WTC11 (cell line): ENCODE results near the gene UBE2M. TPM values are rescaled to one million over a fixed set of nuclear protein-coding genes. Genes with fewer than 3 reads are reported as not detected.

Experiments used
- ATAC-seq: fragments of 200-7000 bp; cut with Tn5 transposase; 2 replicates; pipeline ENCODE4 v1.10.0; 2021; ENCODE audit warnings: mild to moderate bottlenecking, moderate library complexity
- CTCF ChIA-PET: fragments of 300-600 bp; sonication (Branson Sonifier 250); formaldehyde crosslinking; loops from one replicate; lab custom pipeline; 2021; ENCODE audit warnings: antibody characterized with exemption; lab: Charles Lee
- POLR2A ChIA-PET: fragments of 350-600 bp; sonication (Branson Sonifier 250); formaldehyde crosslinking; loops from one replicate; lab custom pipeline; 2021; ENCODE audit warnings: antibody characterized with exemption; lab: Charles Lee
- DNase-seq: peaks from one replicate; pipeline ENCODE4 v3.0.0; 2021; ENCODE audit warnings: low spot score
- H3K27ac Mint-ChIP-seq: 2 replicates; pipeline ENCODE4 v1.8.0; 2021; ENCODE audit warnings: mixed read lengths
- H3K27me3 Mint-ChIP-seq: 2 replicates; pipeline ENCODE4 v1.8.0; 2021; ENCODE audit warnings: low read depth, mild to moderate bottlenecking, moderate library complexity, mixed read lengths
- H3K36me3 Mint-ChIP-seq: 2 replicates; pipeline ENCODE4 v1.8.0; 2021; ENCODE audit warnings: mixed read lengths
- H3K4me1 Mint-ChIP-seq: 2 replicates; pipeline ENCODE4 v1.8.0; 2022; ENCODE audit warnings: mixed read lengths
- H3K4me3 Mint-ChIP-seq: 2 replicates; pipeline ENCODE4 v1.8.0; 2021; ENCODE audit warnings: mild to moderate bottlenecking, moderate library complexity, mixed read lengths
- H3K9me3 Mint-ChIP-seq: 2 replicates; pipeline ENCODE4 v1.8.0; 2021; ENCODE audit warnings: mixed read lengths
- EMX1 ChIP-seq: fragments of 250-450 bp; sonication (Bioruptor Pico); IDR thresholded peaks from 2 replicates; pipeline ENCODE4 v1.8.0; 2021; ENCODE audit warnings: mild to moderate bottlenecking
- HMGA2 ChIP-seq: fragments of 250-450 bp; sonication (Bioruptor Pico); IDR thresholded peaks from 2 replicates; pipeline ENCODE4 v1.4.0; 2021; ENCODE audit warnings: mild to moderate bottlenecking, moderate library complexity
- KAT7 ChIP-seq: sonication (generic); formaldehyde crosslinking; IDR thresholded peaks from 2 replicates; pipeline ENCODE4 v1.8.1; 2023; ENCODE audit warnings: missing genetic modification reagents, mild to moderate bottlenecking, borderline replicate concordance
- MXD4 ChIP-seq: fragments of 250-450 bp; sonication (Bioruptor Pico); IDR thresholded peaks from 2 replicates; pipeline ENCODE4 v1.8.0; 2021; ENCODE audit warnings: mild to moderate bottlenecking, moderate library complexity, borderline replicate concordance
- NFATC4 ChIP-seq: fragments of 250-450 bp; sonication (Bioruptor Pico); IDR thresholded peaks from 2 replicates; pipeline ENCODE4 v1.9.0; 2021; ENCODE audit warnings: mild to moderate bottlenecking
- NFE2L1 ChIP-seq: sonication (generic); formaldehyde crosslinking; IDR thresholded peaks from 2 replicates; pipeline ENCODE4 v1.8.1; 2023; ENCODE audit warnings: missing genetic modification reagents
- TEAD1 ChIP-seq: sonication (generic); formaldehyde crosslinking; IDR thresholded peaks from 2 replicates; pipeline ENCODE4 v1.8.0; 2022; ENCODE audit warnings: mild to moderate bottlenecking, missing genetic modification reagents
- ZBTB21 ChIP-seq: sonication (generic); formaldehyde crosslinking; IDR thresholded peaks from 2 replicates; pipeline ENCODE4 v1.8.1; 2023; ENCODE audit warnings: mild to moderate bottlenecking, missing genetic modification reagents, borderline replicate concordance
- ZNF396 ChIP-seq: fragments of 250-450 bp; sonication (Bioruptor Pico); IDR thresholded peaks from 2 replicates; pipeline ENCODE4 v1.8.0; 2021; ENCODE audit warnings: mild to moderate bottlenecking, moderate library complexity, borderline replicate concordance
- total RNA-seq: library from RNA; stranded (reverse); gene quantifications from 3 replicates; pipeline ENCODE4 v1.2.3, GENCODE V29; 2021
- TF ChIP-seq, protein P1 (sequence below): sonication (generic); formaldehyde crosslinking; IDR thresholded peaks from 2 replicates; pipeline ENCODE4 v1.8.1; 2022; ENCODE audit warnings: mild to moderate bottlenecking, moderate library complexity, missing genetic modification reagents
- TF ChIP-seq, protein P2 (sequence below): sonication (generic); formaldehyde crosslinking; IDR thresholded peaks from 2 replicates; pipeline ENCODE4 v1.8.0; 2023; ENCODE audit warnings: mild to moderate bottlenecking, missing genetic modification reagents
- TF ChIP-seq, protein P3 (sequence below): sonication (generic); formaldehyde crosslinking; IDR thresholded peaks from 2 replicates; pipeline ENCODE4 v1.8.0; 2022; ENCODE audit warnings: mild to moderate bottlenecking, missing genetic modification reagents
- TF ChIP-seq, protein P4 (sequence below): sonication (generic); formaldehyde crosslinking; IDR thresholded peaks from 2 replicates; pipeline ENCODE4 v1.8.0; 2023; ENCODE audit warnings: missing genetic modification reagents
- TF ChIP-seq, protein P5 (sequence below): sonication (generic); formaldehyde crosslinking; IDR thresholded peaks from 2 replicates; pipeline ENCODE4 v1.8.1; 2023; ENCODE audit warnings: mild to moderate bottlenecking, moderate library complexity, missing genetic modification reagents
- TF ChIP-seq, protein P6 (sequence below): sonication (generic); formaldehyde crosslinking; conservative IDR thresholded peaks from 2 replicates; pipeline ENCODE4 v1.8.1; 2023; ENCODE audit warnings: mild to moderate bottlenecking, low read depth, missing genetic modification reagents, moderate library complexity

UBE2M gene
- total RNA-seq, 1 experiment from 2014 or later, result 105 TPM

DNA sequence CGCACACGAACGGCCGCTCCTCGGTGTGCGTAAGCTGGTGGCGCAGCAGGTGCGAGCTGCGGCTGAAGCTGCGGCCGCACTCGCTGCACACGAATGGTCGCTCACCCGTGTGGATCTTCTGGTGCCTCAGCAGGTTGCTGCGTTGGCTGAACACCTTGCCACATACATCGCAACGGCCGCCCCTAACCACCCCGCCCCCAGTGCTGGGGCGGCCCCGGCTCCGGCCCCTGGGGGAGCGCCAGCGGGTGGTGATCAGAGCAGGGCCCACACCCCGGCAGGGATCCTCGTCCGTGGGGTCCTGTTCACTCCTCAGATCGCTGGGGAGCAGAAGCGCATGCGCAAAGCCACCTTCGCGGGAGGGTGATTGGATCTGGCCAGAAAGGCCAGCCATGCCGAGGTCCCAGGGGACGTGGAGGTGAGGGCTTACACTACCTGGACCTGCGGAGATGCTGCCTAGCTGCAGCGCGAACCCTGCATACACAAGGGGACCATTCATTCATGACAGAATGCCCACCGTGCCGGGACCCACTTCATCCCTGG, 4.7 kb upstream of the UBE2M start:
- peak; percentile 30 for DNase-seq
- peak overlapping the region; percentile 66 for H3K4me3 Mint-ChIP-seq
- no peak for ATAC-seq
- peaks cover 56% of the 10 kb centered on the region for H3K27me3 Mint-ChIP-seq
- CTCF ChIA-PET, result interaction anchor here (0.8 to 3.6 kb wide), 5 partner anchors 8 to 49 kb away, joined by 3 to 20 read pairs (median 6); partner anchors contain the start of gene ZBTB45
- 0 out of 2 replicates have a peak, but pooled peaks cover 3% of the 10 kb centered on the region for H3K36me3 Mint-ChIP-seq
- H3K9me3 Mint-ChIP-seq, result no peaks in the 10 kb centered on the region
- POLR2A ChIA-PET, result interaction anchor here (0.6 to 2.6 kb wide), 5 partner anchors 9 to 43 kb away, joined by 3 to 14 read pairs (median 4); partner anchors contain the start of genes TRIM28 and ZBTB45
- no peak for TF ChIP-seq EMX1 (CRISPR knock-in tag)
- TF ChIP-seq, protein P1, sequence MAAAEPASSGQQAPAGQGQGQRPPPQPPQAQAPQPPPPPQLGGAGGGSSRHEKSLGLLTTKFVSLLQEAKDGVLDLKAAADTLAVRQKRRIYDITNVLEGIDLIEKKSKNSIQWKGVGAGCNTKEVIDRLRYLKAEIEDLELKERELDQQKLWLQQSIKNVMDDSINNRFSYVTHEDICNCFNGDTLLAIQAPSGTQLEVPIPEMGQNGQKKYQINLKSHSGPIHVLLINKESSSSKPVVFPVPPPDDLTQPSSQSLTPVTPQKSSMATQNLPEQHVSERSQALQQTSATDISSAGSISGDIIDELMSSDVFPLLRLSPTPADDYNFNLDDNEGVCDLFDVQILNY (CRISPR knock-in tag), result peak; percentile 22; the same call in 1 of the 2 replicates
- peaks cover 14% of the 10 kb centered on the region for H3K4me1 Mint-ChIP-seq
- H3K27ac Mint-ChIP-seq, result no peak overlapping the region

DNA sequence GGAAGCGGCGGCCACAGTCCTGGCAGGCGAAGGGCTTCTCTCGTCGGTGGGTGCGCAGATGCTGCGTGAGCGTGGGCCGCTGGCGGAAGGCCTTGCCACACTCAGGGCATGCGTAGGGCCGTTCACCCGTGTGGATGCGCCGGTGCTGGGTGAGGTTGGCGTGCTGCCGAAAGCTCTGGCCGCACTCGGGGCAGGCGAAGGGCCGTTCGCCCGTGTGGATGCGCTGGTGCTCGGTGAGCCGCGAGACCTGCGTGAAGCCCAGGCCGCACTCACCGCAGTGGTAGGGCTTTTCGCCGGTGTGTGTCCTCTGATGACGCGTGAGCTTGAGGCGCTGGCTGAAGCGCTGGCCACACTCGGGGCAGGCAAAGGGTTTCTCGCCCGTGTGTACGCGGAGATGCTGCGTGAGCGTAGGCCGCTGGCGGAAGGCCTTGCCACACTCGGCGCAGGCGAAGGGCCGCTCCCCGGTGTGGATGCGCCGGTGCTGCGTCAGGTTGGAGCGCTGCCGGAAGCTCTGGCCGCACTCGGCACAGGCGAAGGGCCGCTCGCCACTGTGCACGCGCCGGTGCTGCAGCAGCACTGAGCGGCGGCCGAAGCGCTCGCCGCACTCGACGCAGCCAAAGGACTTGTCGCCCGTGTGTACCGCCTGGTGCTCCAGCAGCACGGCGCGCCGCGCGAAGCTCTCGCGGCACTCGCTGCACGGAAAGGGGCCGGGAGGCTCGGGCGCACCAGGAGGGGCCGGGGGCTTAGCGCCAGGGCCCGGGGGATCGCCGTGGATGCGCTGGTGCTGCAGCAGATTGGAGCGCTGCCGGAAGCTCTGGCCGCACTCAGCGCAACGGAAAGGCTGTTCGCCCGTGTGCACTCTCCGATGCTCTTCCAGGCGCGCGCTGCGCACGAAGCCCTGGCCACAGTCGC, 4.0 kb upstream of the UBE2M start:
- peaks cover 19% of the 10 kb centered on the region for H3K4me1 Mint-ChIP-seq
- ATAC-seq (peak; percentile 2; the same call in 1 of the 2 replicates), DNase-seq (peak; percentile 56)
- H3K9me3 Mint-ChIP-seq, result no peaks in the 10 kb centered on the region
- H3K27me3 Mint-ChIP-seq, result peaks cover 56% of the 10 kb centered on the region
- CTCF ChIA-PET, result interaction anchor here (0.8 to 3.6 kb wide), 5 partner anchors 8 to 49 kb away, joined by 3 to 20 read pairs (median 6); partner anchors contain the start of gene ZBTB45
- no peak overlapping the region for H3K27ac Mint-ChIP-seq
- no peaks in the 10 kb centered on the region for H3K36me3 Mint-ChIP-seq
- peak overlapping the region; percentile 66 for H3K4me3 Mint-ChIP-seq
- POLR2A ChIA-PET, result interaction anchor here (0.6 to 2.6 kb wide), 9 partner anchors 9 to 43 kb away, joined by 3 to 14 read pairs (median 4); partner anchors contain the start of genes MZF1, TRIM28 and ZBTB45
- TF ChIP-seq, protein P2, sequence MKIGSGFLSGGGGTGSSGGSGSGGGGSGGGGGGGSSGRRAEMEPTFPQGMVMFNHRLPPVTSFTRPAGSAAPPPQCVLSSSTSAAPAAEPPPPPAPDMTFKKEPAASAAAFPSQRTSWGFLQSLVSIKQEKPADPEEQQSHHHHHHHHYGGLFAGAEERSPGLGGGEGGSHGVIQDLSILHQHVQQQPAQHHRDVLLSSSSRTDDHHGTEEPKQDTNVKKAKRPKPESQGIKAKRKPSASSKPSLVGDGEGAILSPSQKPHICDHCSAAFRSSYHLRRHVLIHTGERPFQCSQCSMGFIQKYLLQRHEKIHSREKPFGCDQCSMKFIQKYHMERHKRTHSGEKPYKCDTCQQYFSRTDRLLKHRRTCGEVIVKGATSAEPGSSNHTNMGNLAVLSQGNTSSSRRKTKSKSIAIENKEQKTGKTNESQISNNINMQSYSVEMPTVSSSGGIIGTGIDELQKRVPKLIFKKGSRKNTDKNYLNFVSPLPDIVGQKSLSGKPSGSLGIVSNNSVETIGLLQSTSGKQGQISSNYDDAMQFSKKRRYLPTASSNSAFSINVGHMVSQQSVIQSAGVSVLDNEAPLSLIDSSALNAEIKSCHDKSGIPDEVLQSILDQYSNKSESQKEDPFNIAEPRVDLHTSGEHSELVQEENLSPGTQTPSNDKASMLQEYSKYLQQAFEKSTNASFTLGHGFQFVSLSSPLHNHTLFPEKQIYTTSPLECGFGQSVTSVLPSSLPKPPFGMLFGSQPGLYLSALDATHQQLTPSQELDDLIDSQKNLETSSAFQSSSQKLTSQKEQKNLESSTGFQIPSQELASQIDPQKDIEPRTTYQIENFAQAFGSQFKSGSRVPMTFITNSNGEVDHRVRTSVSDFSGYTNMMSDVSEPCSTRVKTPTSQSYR (CRISPR knock-in tag), result no peak
- TF ChIP-seq ZNF396 (CRISPR knock-in tag) (no peak), HMGA2 (CRISPR knock-in tag) (no peak), ZBTB21 (CRISPR knock-in tag) (no peak), TEAD1 (CRISPR knock-in tag) (0 out of 2 replicates have a peak, but pooled peaks have one; percentile 56), NFE2L1 (CRISPR knock-in tag) (no peak), NFATC4 (CRISPR knock-in tag) (no peak), KAT7 (CRISPR knock-in tag) (0 out of 2 replicates have a peak, but pooled peaks have one; percentile 36), MXD4 (CRISPR knock-in tag) (no peak)
- TF ChIP-seq, protein P3, sequence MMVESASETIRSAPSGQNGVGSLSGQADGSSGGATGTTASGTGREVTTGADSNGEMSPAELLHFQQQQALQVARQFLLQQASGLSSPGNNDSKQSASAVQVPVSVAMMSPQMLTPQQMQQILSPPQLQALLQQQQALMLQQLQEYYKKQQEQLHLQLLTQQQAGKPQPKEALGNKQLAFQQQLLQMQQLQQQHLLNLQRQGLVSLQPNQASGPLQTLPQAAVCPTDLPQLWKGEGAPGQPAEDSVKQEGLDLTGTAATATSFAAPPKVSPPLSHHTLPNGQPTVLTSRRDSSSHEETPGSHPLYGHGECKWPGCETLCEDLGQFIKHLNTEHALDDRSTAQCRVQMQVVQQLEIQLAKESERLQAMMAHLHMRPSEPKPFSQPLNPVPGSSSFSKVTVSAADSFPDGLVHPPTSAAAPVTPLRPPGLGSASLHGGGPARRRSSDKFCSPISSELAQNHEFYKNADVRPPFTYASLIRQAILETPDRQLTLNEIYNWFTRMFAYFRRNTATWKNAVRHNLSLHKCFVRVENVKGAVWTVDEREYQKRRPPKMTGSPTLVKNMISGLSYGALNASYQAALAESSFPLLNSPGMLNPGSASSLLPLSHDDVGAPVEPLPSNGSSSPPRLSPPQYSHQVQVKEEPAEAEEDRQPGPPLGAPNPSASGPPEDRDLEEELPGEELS (CRISPR knock-in tag), result peak; percentile 13; the same call in 1 of the 2 replicates
- TF ChIP-seq, protein P4, sequence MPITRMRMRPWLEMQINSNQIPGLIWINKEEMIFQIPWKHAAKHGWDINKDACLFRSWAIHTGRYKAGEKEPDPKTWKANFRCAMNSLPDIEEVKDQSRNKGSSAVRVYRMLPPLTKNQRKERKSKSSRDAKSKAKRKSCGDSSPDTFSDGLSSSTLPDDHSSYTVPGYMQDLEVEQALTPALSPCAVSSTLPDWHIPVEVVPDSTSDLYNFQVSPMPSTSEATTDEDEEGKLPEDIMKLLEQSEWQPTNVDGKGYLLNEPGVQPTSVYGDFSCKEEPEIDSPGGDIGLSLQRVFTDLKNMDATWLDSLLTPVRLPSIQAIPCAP (CRISPR knock-in tag), result peak; percentile 36; the same call in 1 of the 2 replicates
- TF ChIP-seq, protein P5, sequence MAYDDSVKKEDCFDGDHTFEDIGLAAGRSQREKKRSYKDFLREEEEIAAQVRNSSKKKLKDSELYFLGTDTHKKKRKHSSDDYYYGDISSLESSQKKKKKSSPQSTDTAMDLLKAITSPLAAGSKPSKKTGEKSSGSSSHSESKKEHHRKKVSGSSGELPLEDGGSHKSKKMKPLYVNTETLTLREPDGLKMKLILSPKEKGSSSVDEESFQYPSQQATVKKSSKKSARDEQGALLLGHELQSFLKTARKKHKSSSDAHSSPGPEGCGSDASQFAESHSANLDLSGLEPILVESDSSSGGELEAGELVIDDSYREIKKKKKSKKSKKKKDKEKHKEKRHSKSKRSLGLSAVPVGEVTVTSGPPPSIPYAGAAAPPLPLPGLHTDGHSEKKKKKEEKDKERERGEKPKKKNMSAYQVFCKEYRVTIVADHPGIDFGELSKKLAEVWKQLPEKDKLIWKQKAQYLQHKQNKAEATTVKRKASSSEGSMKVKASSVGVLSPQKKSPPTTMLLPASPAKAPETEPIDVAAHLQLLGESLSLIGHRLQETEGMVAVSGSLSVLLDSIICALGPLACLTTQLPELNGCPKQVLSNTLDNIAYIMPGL, result peak; percentile 24; the same call in 1 of the 2 replicates
- TF ChIP-seq, protein P6, sequence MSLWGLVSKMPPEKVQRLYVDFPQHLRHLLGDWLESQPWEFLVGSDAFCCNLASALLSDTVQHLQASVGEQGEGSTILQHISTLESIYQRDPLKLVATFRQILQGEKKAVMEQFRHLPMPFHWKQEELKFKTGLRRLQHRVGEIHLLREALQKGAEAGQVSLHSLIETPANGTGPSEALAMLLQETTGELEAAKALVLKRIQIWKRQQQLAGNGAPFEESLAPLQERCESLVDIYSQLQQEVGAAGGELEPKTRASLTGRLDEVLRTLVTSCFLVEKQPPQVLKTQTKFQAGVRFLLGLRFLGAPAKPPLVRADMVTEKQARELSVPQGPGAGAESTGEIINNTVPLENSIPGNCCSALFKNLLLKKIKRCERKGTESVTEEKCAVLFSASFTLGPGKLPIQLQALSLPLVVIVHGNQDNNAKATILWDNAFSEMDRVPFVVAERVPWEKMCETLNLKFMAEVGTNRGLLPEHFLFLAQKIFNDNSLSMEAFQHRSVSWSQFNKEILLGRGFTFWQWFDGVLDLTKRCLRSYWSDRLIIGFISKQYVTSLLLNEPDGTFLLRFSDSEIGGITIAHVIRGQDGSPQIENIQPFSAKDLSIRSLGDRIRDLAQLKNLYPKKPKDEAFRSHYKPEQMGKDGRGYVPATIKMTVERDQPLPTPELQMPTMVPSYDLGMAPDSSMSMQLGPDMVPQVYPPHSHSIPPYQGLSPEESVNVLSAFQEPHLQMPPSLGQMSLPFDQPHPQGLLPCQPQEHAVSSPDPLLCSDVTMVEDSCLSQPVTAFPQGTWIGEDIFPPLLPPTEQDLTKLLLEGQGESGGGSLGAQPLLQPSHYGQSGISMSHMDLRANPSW (CRISPR knock-in tag), result no peak
